ENCODE data around the gene AP1S1.

GRCh38 chr7:101162551-101163278, 8.4 kb downstream of the AP1S1 start:
- TF ChIP-seq CTCF (IDR thresholded peaks at IDR 0.05 in 4 of 5, conservative IDR thresholded peaks at IDR 0.05 in 1 of 5) (no peak), POLR2A (IDR thresholded peaks at IDR 0.05) (no peak)

All from gastrocnemius medialis (tissue), 4 donors.